Breast epithelium (tissue), 3 donors: ENCODE data around the gene DCLK1.

ENCODE experiments used
- CTCF ChIP-seq, 3 donors: fragments of 450-650 bp; IDR thresholded peaks; one replicate each; pipeline ENCODE4 v1.5.1; 2016 to 2017; ENCODE audit warnings: antibody characterized with exemption in 3 of 3, mild to moderate bottlenecking in 3 of 3, moderate library complexity in 3 of 3
- POLR2AphosphoS5 ChIP-seq, 3 donors: sonication (generic); formaldehyde crosslinking; IDR thresholded peaks; one replicate each; pipeline ENCODE4 v1.6.1; 2017; ENCODE audit warnings: antibody characterized with exemption in 3 of 3

GRCh38 chr13:36132376-36132775, 1.2 kb upstream of the DCLK1 start:
- TF ChIP-seq CTCF (IDR thresholded peaks at IDR 0.05) (no peak), POLR2AphosphoS5 (IDR thresholded peaks at IDR 0.05) (no peak)
